ENCODE measurements around the gene ETV4.
A peak's percentile ranks its signal among the peaks of the same experiment; 100 is the strongest.

Gene ETV4

GRCh38 chr17:43546319-43547188 lies at the start of gene ETV4:
TSS of gene ETV4 (minus strand) at chr17:43546340. CDS start at chr17:43545617, 723 bp downstream.
- H3K27ac Mint-ChIP-seq = peak within 1 kb of the TSS; percentile 78
- peaks cover 14 to 24% of the 10 kb centered on the region in 2 donors for H3K4me1 Mint-ChIP-seq
- peak; percentile 87 for DNase-seq
- peaks cover 0 to 4% of the 10 kb centered on the region in 2 donors for H3K36me3 Mint-ChIP-seq
- H3K27me3 Mint-ChIP-seq = peaks cover 57 to 75% of the 10 kb centered on the region in 2 donors
- peak within 1 kb of the TSS; percentile 88 to 89 for H3K4me3 Mint-ChIP-seq
- H3K9me3 Mint-ChIP-seq = no peaks in the 10 kb centered on the region
- peak; percentile 93 to 96 for ATAC-seq (replicated peaks)

- ATAC-seq (replicated peaks) (no peak), DNase-seq (no peak)
- Mint-ChIP-seq H3K9me3 (no peaks in the 10 kb centered on the region), H3K36me3 (no peaks in the 10 kb centered on the region), H3K4me1 (peaks cover 0 to 4% of the 10 kb centered on the region in 2 donors), H3K27me3 (peaks cover 19 to 35% of the 10 kb centered on the region in 2 donors), H3K4me3 (no peak overlapping the region), H3K27ac (no peak overlapping the region)
These were observed 49.3 kb upstream of the ETV4 start for GRCh38 chr17:43595466-43595865.

- peaks cover 0 to 4% of the 10 kb centered on the region in 2 donors for H3K4me1 Mint-ChIP-seq
- peaks cover 0 to 2% of the 10 kb centered on the region in 2 donors for H3K9me3 Mint-ChIP-seq
- no peak overlapping the region for H3K27ac Mint-ChIP-seq
- DNase-seq (no peak), ATAC-seq (replicated peaks) (no peak)
- H3K27me3 Mint-ChIP-seq = peaks cover 15 to 26% of the 10 kb centered on the region in 2 donors
- peaks cover 0 to 5% of the 10 kb centered on the region in 2 donors for H3K36me3 Mint-ChIP-seq
- H3K4me3 Mint-ChIP-seq = no peak overlapping the region
These were observed 45.8 kb upstream of the ETV4 start for GRCh38 chr17:43591779-43592562.

- ATAC-seq (replicated peaks) (no peak), DNase-seq (no peak)
- H3K27ac Mint-ChIP-seq = no peak overlapping the region
- H3K36me3 Mint-ChIP-seq = peaks cover 0 to 5% of the 10 kb centered on the region in 2 donors
- H3K9me3 Mint-ChIP-seq = peaks cover 0 to 2% of the 10 kb centered on the region in 2 donors
- peaks cover 10 to 18% of the 10 kb centered on the region in 2 donors for H3K27me3 Mint-ChIP-seq
- H3K4me1 Mint-ChIP-seq = peaks cover 0 to 4% of the 10 kb centered on the region in 2 donors
- no peak overlapping the region for H3K4me3 Mint-ChIP-seq
These were observed 44.9 kb upstream of the ETV4 start for GRCh38 chr17:43591001-43591400.

- DNase-seq (no peak), ATAC-seq (replicated peaks) (no peak)
- no peak overlapping the region for H3K27ac Mint-ChIP-seq
- H3K4me3 Mint-ChIP-seq = no peak overlapping the region
- peaks cover 0 to 1% of the 10 kb centered on the region in 2 donors for H3K4me1 Mint-ChIP-seq
- peaks cover 0 to 2% of the 10 kb centered on the region in 2 donors for H3K9me3 Mint-ChIP-seq
- H3K36me3 Mint-ChIP-seq = peaks cover 0 to 5% of the 10 kb centered on the region in 2 donors
- H3K27me3 Mint-ChIP-seq = peaks cover 10 to 13% of the 10 kb centered on the region in 2 donors
These were observed 42.7 kb upstream of the ETV4 start for GRCh38 chr17:43588664-43589435.

- H3K9me3 Mint-ChIP-seq = peaks cover 0 to 2% of the 10 kb centered on the region in 2 donors
- no peak overlapping the region for H3K4me3 Mint-ChIP-seq
- ATAC-seq (replicated peaks) (no peak), DNase-seq (no peak)
- no peak overlapping the region for H3K27ac Mint-ChIP-seq
- peaks cover 16 to 18% of the 10 kb centered on the region in 2 donors for H3K27me3 Mint-ChIP-seq
- peaks cover 0 to 5% of the 10 kb centered on the region in 2 donors for H3K36me3 Mint-ChIP-seq
- H3K4me1 Mint-ChIP-seq = no peaks in the 10 kb centered on the region
These were observed 42.0 kb upstream of the ETV4 start for GRCh38 chr17:43588121-43588520.

- no peak overlapping the region for H3K27ac Mint-ChIP-seq
- no peak for DNase-seq
- H3K36me3 Mint-ChIP-seq = peaks cover 0 to 5% of the 10 kb centered on the region in 2 donors
These were observed 41.5 kb upstream of the ETV4 start for GRCh38 chr17:43587647-43588046.

GRCh38 chr17:43584666-43585102 lies 38.5 kb upstream of the ETV4 start:
- Mint-ChIP-seq H3K36me3 (peaks cover 0 to 5% of the 10 kb centered on the region in 2 donors), H3K27me3 (peaks cover 10 to 23% of the 10 kb centered on the region in 2 donors), H3K9me3 (peaks cover 0 to 2% of the 10 kb centered on the region in 2 donors), H3K4me1 (peaks cover 1 to 3% of the 10 kb centered on the region in 2 donors), H3K4me3 (no peak overlapping the region), H3K27ac (no peak overlapping the region)
- no peak for ATAC-seq (replicated peaks)
- DNase-seq = no peak

More at GRCh38 chr17:43587647-43588046, 41.5 kb upstream of the ETV4 start:
- ATAC-seq (replicated peaks) = no peak
- H3K4me1 Mint-ChIP-seq = no peaks in the 10 kb centered on the region
- H3K27me3 Mint-ChIP-seq = peaks cover 16 to 20% of the 10 kb centered on the region in 2 donors
- H3K4me3 Mint-ChIP-seq = no peak overlapping the region
- H3K9me3 Mint-ChIP-seq = peaks cover 0 to 2% of the 10 kb centered on the region in 2 donors

- DNase-seq (no peak), ATAC-seq (replicated peaks) (no peak)
- H3K9me3 Mint-ChIP-seq = peaks cover 0 to 2% of the 10 kb centered on the region in 2 donors
- H3K27ac Mint-ChIP-seq = no peak overlapping the region
- no peak overlapping the region for H3K4me3 Mint-ChIP-seq
- peaks cover 15 to 16% of the 10 kb centered on the region in 2 donors for H3K4me1 Mint-ChIP-seq
- no peaks in the 10 kb centered on the region for H3K36me3 Mint-ChIP-seq
- peaks cover 10 to 17% of the 10 kb centered on the region in 2 donors for H3K27me3 Mint-ChIP-seq
These were observed 37.2 kb upstream of the ETV4 start for GRCh38 chr17:43583332-43583731.

GRCh38 chr17:43581613-43582012 lies 35.5 kb upstream of the ETV4 start:
- Mint-ChIP-seq H3K4me3 (no peak overlapping the region), H3K27ac (no peak overlapping the region), H3K36me3 (no peaks in the 10 kb centered on the region), H3K27me3 (peaks cover 11 to 18% of the 10 kb centered on the region in 2 donors), H3K9me3 (no peaks in the 10 kb centered on the region), H3K4me1 (peaks cover 19 to 28% of the 10 kb centered on the region in 2 donors)
- no peak for ATAC-seq (replicated peaks)
- DNase-seq = no peak

GRCh38 chr17:43581130-43581529 lies 35.0 kb upstream of the ETV4 start:
- ATAC-seq (replicated peaks) (no peak), DNase-seq (no peak)
- Mint-ChIP-seq H3K27me3 (peaks cover 15 to 20% of the 10 kb centered on the region in 2 donors), H3K27ac (no peak overlapping the region), H3K4me3 (no peak overlapping the region), H3K4me1 (peaks cover 19 to 31% of the 10 kb centered on the region in 2 donors), H3K9me3 (no peaks in the 10 kb centered on the region), H3K36me3 (no peaks in the 10 kb centered on the region)

- Mint-ChIP-seq H3K27me3 (peaks cover 17 to 23% of the 10 kb centered on the region in 2 donors), H3K4me3 (peak overlapping the region in 1 of 2 donors; percentile 34), H3K27ac (peak overlapping the region; percentile 33), H3K4me1 (peaks cover 19 to 31% of the 10 kb centered on the region in 2 donors), H3K9me3 (no peaks in the 10 kb centered on the region), H3K36me3 (no peaks in the 10 kb centered on the region)
- no peak for ATAC-seq (replicated peaks)
- no peak for DNase-seq
These were observed 33.5 kb upstream of the ETV4 start for GRCh38 chr17:43579566-43580140.

Measured in stimulated activated naive B cell treated with anti-CD40 and anti-IgM and Interleukin-4, amounts not matched to agents 10 μg/mL and 1 μg/mL and 100 μg/mL, for 72 hours (primary cell).